ENCODE results near the gene PARN. TPM values are rescaled to one million over a fixed set of nuclear protein-coding genes. Genes with fewer than 3 reads are reported as not detected.

Gene PARN
- total and polyA plus RNA-seq, 2 experiments from 2014 or later = 32.5 to 61.3 TPM

DNA sequence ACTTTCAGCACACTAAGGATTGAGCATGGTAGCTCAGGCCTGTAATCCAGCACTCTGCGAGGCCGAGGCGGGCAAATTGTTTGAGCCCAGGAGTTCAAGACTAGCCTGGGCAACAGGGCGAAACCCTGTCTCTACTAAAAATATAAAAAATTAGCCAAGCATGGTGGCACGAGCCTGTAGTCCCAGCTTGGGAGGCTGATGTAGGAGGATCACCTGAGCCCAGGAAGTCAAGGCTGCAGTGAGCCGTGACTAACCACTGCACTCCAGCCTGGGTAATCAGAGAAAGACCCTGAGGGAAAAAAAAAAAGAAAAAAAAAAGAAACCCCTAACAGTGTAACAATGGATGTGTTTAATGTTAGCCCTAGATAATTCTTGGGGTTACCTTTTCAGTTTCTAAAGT, 24.0 kb downstream of the PARN start:
- H2AFZ ChIP-seq = no peak overlapping the region
- no peaks in the 10 kb centered on the region for H3K27me3 ChIP-seq (ENCODE audit: insufficient read depth)
- H3K36me3 ChIP-seq (ENCODE audit: insufficient read depth) = peaks cover 25% of the 10 kb centered on the region
- no peaks in the 10 kb centered on the region; the same call in 1 of the 2 replicates for H3K4me1 ChIP-seq (ENCODE audit: insufficient read depth)
- H3F3A ChIP-seq (replicated peaks; ENCODE audit: low read depth) = no peaks in the 10 kb centered on the region
- no peak overlapping the region for H3K4me2 ChIP-seq
- Mint-ChIP-seq H3K9me3 (no peaks in the 10 kb centered on the region), H3K27me3 (ENCODE audit: insufficient read depth, low read depth, poor library complexity) (no peaks in the 10 kb centered on the region), H3K27ac (no peak overlapping the region), H3K4me1 (peaks cover 5% of the 10 kb centered on the region; the same call in 1 of the 3 replicates), H3K36me3 (ENCODE audit: low read depth) (peaks cover 79% of the 10 kb centered on the region), H3K4me3 (no peak overlapping the region)
- peaks cover 11% of the 10 kb centered on the region; the same call in 1 of the 2 replicates for H4K20me1 ChIP-seq (replicated peaks; ENCODE audit: insufficient read depth)
- no peaks in the 10 kb centered on the region for H3K79me2 ChIP-seq (replicated peaks; ENCODE audit: insufficient read depth)
- no peak overlapping the region for H3K4me3 ChIP-seq
- TF ChIP-seq POLR2AphosphoS5 (IDR thresholded peaks at IDR 0.05; ENCODE audit: low read depth) (no peak), JUNB (IDR thresholded peaks at IDR 0.05; ENCODE audit: unreplicated experiment) (no peak), EZH2phosphoT487 (IDR thresholded peaks at IDR 0.05; ENCODE audit: unreplicated experiment) (no peak), ZNF462 (CRISPR knock-in tag; IDR thresholded peaks at IDR 0.05) (no peak), NANOG (IDR thresholded peaks at IDR 0.05; ENCODE audit: borderline replicate concordance) (no peak)
- ATAC-seq (no peak), DNase-seq (ENCODE audit: low spot score) (no peak)
- no peak overlapping the region for H3K27ac ChIP-seq (ENCODE audit: low read depth)
- H3K9me2 ChIP-seq (ENCODE audit: insufficient read depth) = no peaks in the 10 kb centered on the region

- no peak overlapping the region for H3K4me3 Mint-ChIP-seq
- Histone ChIP-seq H3K36me3 (ENCODE audit: insufficient read depth) (peaks cover 29% of the 10 kb centered on the region), H3K4me2 (no peak overlapping the region), H3K27ac (ENCODE audit: low read depth) (no peak overlapping the region), H4K20me1 (replicated peaks; ENCODE audit: insufficient read depth) (peaks cover 3% of the 10 kb centered on the region; the same call in 1 of the 2 replicates), H3K9me2 (ENCODE audit: insufficient read depth) (no peaks in the 10 kb centered on the region), H3K4me3 (no peak overlapping the region), H2AFZ (no peak overlapping the region), H3K27me3 (ENCODE audit: insufficient read depth) (no peaks in the 10 kb centered on the region), H3K79me2 (replicated peaks; ENCODE audit: insufficient read depth) (no peaks in the 10 kb centered on the region), H3F3A (replicated peaks; ENCODE audit: low read depth) (no peaks in the 10 kb centered on the region), H3K4me1 (ENCODE audit: insufficient read depth) (no peaks in the 10 kb centered on the region)
- no peaks in the 10 kb centered on the region for H3K9me3 Mint-ChIP-seq
- no peaks in the 10 kb centered on the region for H3K4me1 Mint-ChIP-seq
- no peak overlapping the region for H3K27ac Mint-ChIP-seq
- ATAC-seq (no peak), DNase-seq (ENCODE audit: low spot score) (no peak)
- H3K36me3 Mint-ChIP-seq (ENCODE audit: low read depth) = peaks cover 86% of the 10 kb centered on the region
- H3K27me3 Mint-ChIP-seq (ENCODE audit: insufficient read depth, low read depth, poor library complexity) = no peaks in the 10 kb centered on the region
- TF ChIP-seq ZNF114 (CRISPR knock-in tag; IDR thresholded peaks at IDR 0.05) (no peak), NANOG (IDR thresholded peaks at IDR 0.05; ENCODE audit: borderline replicate concordance) (no peak), JUNB (IDR thresholded peaks at IDR 0.05; ENCODE audit: unreplicated experiment) (no peak), REST (IDR thresholded peaks at IDR 0.05; ENCODE audit: unreplicated experiment) (no peak), POLR2AphosphoS5 (IDR thresholded peaks at IDR 0.05; ENCODE audit: low read depth) (no peak), ETS1 (IDR thresholded peaks at IDR 0.05) (no peak), EZH2phosphoT487 (IDR thresholded peaks at IDR 0.05; ENCODE audit: unreplicated experiment) (no peak)
Observed at GRCh38 chr16:14602443-14602963, 27.6 kb downstream of the PARN start.

Data from GM23338 (cell line).